Parathyroid adenoma (tissue), 2 donors: ENCODE measurements around the gene CA11.

ENCODE experiments used
- H2AFZ ChIP-seq: fragments of 300-600 bp; sonication (generic); one replicate; pipeline ENCODE4 v1.7.0; 2017; ENCODE audit warnings: antibody characterized with exemption, mild to moderate bottlenecking
- H3K27ac ChIP-seq: fragments of 300-600 bp; sonication (generic); one replicate; pipeline ENCODE4 v1.7.0; 2017
- H3K27me3 ChIP-seq: fragments of 300-600 bp; sonication (generic); one replicate; pipeline ENCODE4 v1.7.0; 2017; ENCODE audit warnings: low read length; ENCODE audit not compliant: control insufficient read depth, insufficient read depth
- H3K36me3 ChIP-seq: fragments of 300-600 bp; sonication (generic); one replicate; pipeline ENCODE4 v1.7.0; 2017; ENCODE audit warnings: low read length; ENCODE audit not compliant: control insufficient read depth, insufficient read depth
- H3K4me1 ChIP-seq: fragments of 300-600 bp; sonication (generic); one replicate; pipeline ENCODE4 v1.7.0; 2017; ENCODE audit warnings: control low read depth
- H3K4me2 ChIP-seq: fragments of 300-600 bp; sonication (generic); one replicate; pipeline ENCODE4 v1.7.0; 2017; ENCODE audit warnings: low read length
- H3K4me3 ChIP-seq: fragments of 300-600 bp; sonication (generic); one replicate; pipeline ENCODE4 v1.7.0; 2017; ENCODE audit warnings: low read depth, low read length
- H3K79me2 ChIP-seq: fragments of 300-600 bp; sonication (generic); one replicate; pipeline ENCODE4 v1.7.0; 2017; ENCODE audit warnings: control low read depth
- H3K9ac ChIP-seq: fragments of 300-600 bp; sonication (generic); one replicate; pipeline ENCODE4 v1.7.0; 2017; ENCODE audit warnings: mild to moderate bottlenecking
- H3K9me3 ChIP-seq: fragments of 300-600 bp; sonication (generic); one replicate; pipeline ENCODE4 v1.7.0; 2017; ENCODE audit warnings: low read length; ENCODE audit not compliant: control insufficient read depth
- CTCF ChIP-seq: fragments of 300-600 bp; sonication (generic); IDR thresholded peaks from one replicate; pipeline ENCODE4 v1.7.0; 2017; ENCODE audit warnings: antibody characterized with exemption, mild to moderate bottlenecking
- donor health status: primary hyperparathyroidism.

Gene CA11

GRCh38 chr19:48674216-48674809 lies 28.3 kb upstream of the CA11 start:
- TF ChIP-seq CTCF: no peak
- H3K9ac ChIP-seq: no peak overlapping the region
- H3K27me3 ChIP-seq: no peaks in the 10 kb centered on the region
- no peak overlapping the region for H3K4me2 ChIP-seq
- H3K4me3 ChIP-seq: no peak overlapping the region
- no peaks in the 10 kb centered on the region for H3K79me2 ChIP-seq
- H3K4me1 ChIP-seq: no peaks in the 10 kb centered on the region
- H3K9me3 ChIP-seq: no peaks in the 10 kb centered on the region
- no peak overlapping the region for H3K27ac ChIP-seq
- no peaks in the 10 kb centered on the region for H3K36me3 ChIP-seq
- no peak overlapping the region for H2AFZ ChIP-seq

- no peak overlapping the region for H3K4me3 ChIP-seq
- no peak for TF ChIP-seq CTCF
- H3K4me2 ChIP-seq: no peak overlapping the region
- no peak overlapping the region for H2AFZ ChIP-seq
- no peaks in the 10 kb centered on the region for H3K9me3 ChIP-seq
- no peaks in the 10 kb centered on the region for H3K79me2 ChIP-seq
- H3K36me3 ChIP-seq: no peaks in the 10 kb centered on the region
- H3K27ac ChIP-seq: no peak overlapping the region
- no peaks in the 10 kb centered on the region for H3K4me1 ChIP-seq
- H3K27me3 ChIP-seq: no peaks in the 10 kb centered on the region
- H3K9ac ChIP-seq: no peak overlapping the region
Measured at GRCh38 chr19:48673436-48674100, 27.6 kb upstream of the CA11 start.

GRCh38 chr19:48672994-48673393 lies 27.0 kb upstream of the CA11 start, which contains the start of gene NTN5:
Gene NTN5, minus strand, starts transcription at chr19:48673017. Its CDS starts 2,031 bp downstream, at chr19:48670986.
- Histone ChIP-seq H3K4me2 (no peak within 1 kb of the TSS), H3K4me3 (no peak within 1 kb of the TSS), H3K27ac (no peak within 1 kb of the TSS), H3K4me1 (no peaks in the 10 kb centered on the region), H3K79me2 (no peaks in the 10 kb centered on the region), H3K27me3 (no peaks in the 10 kb centered on the region), H3K9ac (no peak within 1 kb of the TSS), H2AFZ (no peak within 1 kb of the TSS), H3K9me3 (no peaks in the 10 kb centered on the region), H3K36me3 (no peaks in the 10 kb centered on the region)
- TF ChIP-seq CTCF: no peak

GRCh38 chr19:48671446-48671995 lies 25.5 kb upstream of the CA11 start:
- Histone ChIP-seq H3K9ac (no peak overlapping the region), H3K79me2 (no peaks in the 10 kb centered on the region), H3K27me3 (no peaks in the 10 kb centered on the region), H2AFZ (no peak overlapping the region), H3K27ac (no peak overlapping the region), H3K36me3 (no peaks in the 10 kb centered on the region), H3K9me3 (no peaks in the 10 kb centered on the region), H3K4me2 (no peak overlapping the region), H3K4me3 (no peak overlapping the region), H3K4me1 (no peaks in the 10 kb centered on the region)
- no peak for TF ChIP-seq CTCF
